ENCODE measurements around the gene ADAMTS3.

The ADAMTS3 gene

DNA sequence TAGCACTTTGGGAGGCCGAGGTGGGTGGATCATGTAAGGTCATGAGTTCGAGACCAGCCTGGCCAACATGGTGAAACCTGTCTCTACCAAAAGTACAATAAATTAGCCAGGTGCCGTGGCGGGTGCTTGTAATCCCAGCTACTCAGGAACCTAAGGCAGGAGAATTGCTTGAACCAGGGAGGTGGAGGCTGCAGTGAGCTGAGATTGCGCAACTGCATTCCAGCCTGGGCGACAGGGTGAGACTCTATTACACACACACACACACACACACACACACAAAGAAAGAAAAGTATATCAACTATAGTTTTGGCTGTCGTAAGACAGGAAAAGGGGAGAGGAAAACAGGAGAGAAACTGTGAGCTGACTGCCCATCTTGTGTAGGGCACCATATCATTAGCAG, 171.7 kb downstream of the ADAMTS3 start:
- no peak for DNase-seq
- Histone ChIP-seq H3K27ac (no peak overlapping the region), H3K27me3 (ENCODE audit: insufficient read depth, low read depth, severe bottlenecking) (no peaks in the 10 kb centered on the region), H3K4me3 (ENCODE audit: low read depth, low read length) (no peak overlapping the region), H3K9me3 (ENCODE audit: severe bottlenecking) (no peaks in the 10 kb centered on the region), H3K36me3 (no peaks in the 10 kb centered on the region)
- TF ChIP-seq, protein P1, sequence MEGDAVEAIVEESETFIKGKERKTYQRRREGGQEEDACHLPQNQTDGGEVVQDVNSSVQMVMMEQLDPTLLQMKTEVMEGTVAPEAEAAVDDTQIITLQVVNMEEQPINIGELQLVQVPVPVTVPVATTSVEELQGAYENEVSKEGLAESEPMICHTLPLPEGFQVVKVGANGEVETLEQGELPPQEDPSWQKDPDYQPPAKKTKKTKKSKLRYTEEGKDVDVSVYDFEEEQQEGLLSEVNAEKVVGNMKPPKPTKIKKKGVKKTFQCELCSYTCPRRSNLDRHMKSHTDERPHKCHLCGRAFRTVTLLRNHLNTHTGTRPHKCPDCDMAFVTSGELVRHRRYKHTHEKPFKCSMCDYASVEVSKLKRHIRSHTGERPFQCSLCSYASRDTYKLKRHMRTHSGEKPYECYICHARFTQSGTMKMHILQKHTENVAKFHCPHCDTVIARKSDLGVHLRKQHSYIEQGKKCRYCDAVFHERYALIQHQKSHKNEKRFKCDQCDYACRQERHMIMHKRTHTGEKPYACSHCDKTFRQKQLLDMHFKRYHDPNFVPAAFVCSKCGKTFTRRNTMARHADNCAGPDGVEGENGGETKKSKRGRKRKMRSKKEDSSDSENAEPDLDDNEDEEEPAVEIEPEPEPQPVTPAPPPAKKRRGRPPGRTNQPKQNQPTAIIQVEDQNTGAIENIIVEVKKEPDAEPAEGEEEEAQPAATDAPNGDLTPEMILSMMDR (IDR thresholded peaks at IDR 0.05; ENCODE audit: low read depth, low read length) = no peak

GRCh38 chr4:72394012-72394663, 174.9 kb downstream of the ADAMTS3 start:
- H3K36me3 ChIP-seq = no peaks in the 10 kb centered on the region
- no peak overlapping the region for H3K4me3 ChIP-seq (ENCODE audit: low read depth, low read length)
- DNase-seq = no peak
- H3K27ac ChIP-seq = no peak overlapping the region
- TF ChIP-seq, protein P1 (IDR thresholded peaks at IDR 0.05; ENCODE audit: low read depth, low read length) = no peak
- no peaks in the 10 kb centered on the region for H3K9me3 ChIP-seq (ENCODE audit: severe bottlenecking)
- no peaks in the 10 kb centered on the region for H3K27me3 ChIP-seq (ENCODE audit: insufficient read depth, low read depth, severe bottlenecking)

DNA sequence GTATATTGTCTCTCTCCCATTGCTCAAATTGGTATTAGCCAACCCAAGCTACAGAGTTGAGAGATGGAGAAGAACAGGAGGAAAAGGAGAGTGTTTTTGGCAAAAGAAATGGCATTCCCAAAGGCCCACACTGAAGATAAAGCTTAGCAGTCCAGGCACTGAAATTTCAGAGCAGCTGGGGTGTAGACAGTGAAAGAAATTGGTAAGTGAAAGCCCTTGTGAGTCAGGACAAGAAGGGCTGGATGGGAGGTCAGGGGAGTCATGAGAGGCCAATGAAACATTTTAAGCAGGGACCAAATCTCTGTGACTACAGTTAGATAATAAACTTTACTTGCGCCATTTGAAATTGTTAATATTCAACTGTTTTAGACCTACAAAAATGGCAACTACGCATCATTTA, 177.7 kb downstream of the ADAMTS3 start:
- H3K27ac ChIP-seq = no peak overlapping the region
- TF ChIP-seq, protein P1 (IDR thresholded peaks at IDR 0.05; ENCODE audit: low read depth, low read length) = no peak
- no peak for DNase-seq
- H3K4me3 ChIP-seq (ENCODE audit: low read depth, low read length) = no peak overlapping the region
- H3K27me3 ChIP-seq (ENCODE audit: insufficient read depth, low read depth, severe bottlenecking) = no peaks in the 10 kb centered on the region
- H3K36me3 ChIP-seq = no peaks in the 10 kb centered on the region
- H3K9me3 ChIP-seq (ENCODE audit: severe bottlenecking) = no peaks in the 10 kb centered on the region

DNA sequence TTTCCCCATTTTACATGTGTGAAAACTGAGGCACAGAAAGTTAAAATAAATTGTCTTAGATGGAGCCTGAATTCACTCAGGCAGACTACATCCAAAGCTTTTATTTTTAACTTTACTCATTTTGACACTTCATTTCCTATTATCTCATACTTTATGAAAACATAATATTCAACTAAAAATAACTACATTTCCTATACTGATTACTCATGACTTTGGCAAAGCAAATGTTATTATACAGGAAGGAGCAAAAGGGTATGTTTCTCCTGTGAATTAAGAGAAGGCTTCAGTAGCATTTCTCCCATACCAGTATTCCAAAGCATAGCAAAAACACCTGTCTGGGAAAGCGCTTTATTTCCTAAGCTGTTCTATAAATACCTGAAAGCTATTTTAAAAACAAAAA, 178.6 kb downstream of the ADAMTS3 start:
- TF ChIP-seq, protein P1 (IDR thresholded peaks at IDR 0.05; ENCODE audit: low read depth, low read length) = no peak
- no peaks in the 10 kb centered on the region for H3K9me3 ChIP-seq (ENCODE audit: severe bottlenecking)

DNA sequence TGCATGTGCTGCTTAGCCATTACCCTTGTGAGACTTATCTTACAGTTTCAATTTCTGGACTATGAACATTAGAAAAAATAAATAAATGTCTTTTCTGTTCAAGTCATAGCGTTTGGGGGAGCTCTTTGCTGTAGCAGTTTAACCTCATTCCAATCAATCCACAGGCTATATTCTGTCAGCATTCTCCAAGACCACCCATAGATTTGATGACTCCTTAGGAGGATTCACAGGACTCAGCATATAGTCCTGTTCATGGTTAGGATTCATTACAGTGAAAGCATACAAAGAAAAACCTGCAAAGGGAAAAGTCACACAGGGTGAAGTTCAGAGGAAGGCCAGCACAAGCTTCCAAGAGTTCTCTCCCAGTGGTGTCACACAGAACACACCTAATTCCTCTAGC, 180.5 kb downstream of the ADAMTS3 start:
- Histone ChIP-seq H3K9me3 (ENCODE audit: severe bottlenecking) (no peaks in the 10 kb centered on the region), H3K27me3 (ENCODE audit: insufficient read depth, low read depth, severe bottlenecking) (no peaks in the 10 kb centered on the region), H3K4me3 (ENCODE audit: low read depth, low read length) (no peak overlapping the region), H3K36me3 (no peaks in the 10 kb centered on the region), H3K27ac (no peak overlapping the region)
- no peak for DNase-seq
- TF ChIP-seq, protein P1 (IDR thresholded peaks at IDR 0.05; ENCODE audit: low read depth, low read length) = no peak

More for the DNA sequence above, 178.6 kb downstream of the ADAMTS3 start:
- no peaks in the 10 kb centered on the region for H3K36me3 ChIP-seq
- no peaks in the 10 kb centered on the region for H3K27me3 ChIP-seq (ENCODE audit: insufficient read depth, low read depth, severe bottlenecking)
- H3K4me3 ChIP-seq (ENCODE audit: low read depth, low read length) = no peak overlapping the region
- H3K27ac ChIP-seq = no peak overlapping the region
- DNase-seq = no peak

GRCh38 chr4:72387959-72388358, 181.1 kb downstream of the ADAMTS3 start:
- Histone ChIP-seq H3K36me3 (no peaks in the 10 kb centered on the region), H3K27me3 (ENCODE audit: insufficient read depth, low read depth, severe bottlenecking) (no peaks in the 10 kb centered on the region), H3K27ac (no peak overlapping the region), H3K9me3 (ENCODE audit: severe bottlenecking) (no peaks in the 10 kb centered on the region), H3K4me3 (ENCODE audit: low read depth, low read length) (no peak overlapping the region)
- TF ChIP-seq, protein P1 (IDR thresholded peaks at IDR 0.05; ENCODE audit: low read depth, low read length) = no peak
- no peak for DNase-seq

Data from WERI-Rb-1 (cell line).